H9 (cell line): Measurements from ENCODE around the gene SRRM2. TPM values are rescaled to one million over a fixed set of nuclear protein-coding genes. Genes with fewer than 3 reads are reported as not detected.

Experiments
- DNase-seq: peaks from one replicate; pipeline ENCODE4 v3.0.0-alpha.2; 2017
- H2AFZ ChIP-seq: one replicate; pipeline ENCODE4 v1.6.1; 2013; ENCODE audit warnings: mild to moderate bottlenecking, low read length, control low read depth, moderate library complexity
- H2AK5ac ChIP-seq: 2 replicates; pipeline ENCODE4 v1.6.1; 2013; ENCODE audit warnings: low read length, control low read depth, mixed read lengths; ENCODE audit not compliant: insufficient read length
- H2BK120ac ChIP-seq: one replicate; pipeline ENCODE4 v1.6.1; 2013; ENCODE audit warnings: low read depth, mild to moderate bottlenecking, low read length, control low read depth, inconsistent platforms; ENCODE audit not compliant: poor library complexity, severe bottlenecking
- H2BK12ac ChIP-seq: 2 replicates; pipeline ENCODE4 v1.6.1; 2013; ENCODE audit warnings: low read length, control low read depth, mixed read lengths, low read depth; ENCODE audit not compliant: insufficient read length
- H2BK15ac ChIP-seq: 2 replicates; pipeline ENCODE4 v1.6.1; 2013; ENCODE audit warnings: low read depth, low read length, control low read depth
- H2BK20ac ChIP-seq: one replicate; pipeline ENCODE4 v1.6.1; 2013; ENCODE audit warnings: low read depth, mild to moderate bottlenecking, low read length, control low read depth, inconsistent platforms; ENCODE audit not compliant: poor library complexity, severe bottlenecking
- H2BK5ac ChIP-seq: 2 replicates; pipeline ENCODE4 v1.6.1; 2013; ENCODE audit warnings: low read length, control low read depth, mixed read lengths; ENCODE audit not compliant: insufficient read length
- H3K14ac ChIP-seq: 2 replicates; pipeline ENCODE4 v1.6.1; 2013; ENCODE audit warnings: low read length, control low read depth; ENCODE audit not compliant: insufficient read depth
- H3K18ac ChIP-seq: 2 replicates; pipeline ENCODE4 v1.6.1; 2013; ENCODE audit warnings: low read depth, mild to moderate bottlenecking, mixed read lengths, low read length, control low read depth; ENCODE audit not compliant: insufficient read length
- H3K23ac ChIP-seq: 2 replicates; pipeline ENCODE4 v1.6.1; 2013; ENCODE audit warnings: low read length, control low read depth, mixed read lengths, low read depth; ENCODE audit not compliant: insufficient read length
- H3K23me2 ChIP-seq: 2 replicates; pipeline ENCODE4 v1.6.1; 2013; ENCODE audit warnings: low read depth, mild to moderate bottlenecking, mixed read lengths, low read length, control low read depth; ENCODE audit not compliant: insufficient read length, poor library complexity, severe bottlenecking
- H3K27ac ChIP-seq: 2 replicates; pipeline ENCODE4 v1.5.1; 2013; ENCODE audit warnings: low read length, control low read depth, mixed read lengths, low read depth; ENCODE audit not compliant: insufficient read length
- H3K27me3 ChIP-seq: 2 replicates; pipeline ENCODE4 v1.6.1; 2013; ENCODE audit warnings: low read length, control low read depth, inconsistent platforms; ENCODE audit not compliant: insufficient read depth
- H3K4ac ChIP-seq: 2 replicates; pipeline ENCODE4 v1.6.1; 2013; ENCODE audit warnings: low read depth, mild to moderate bottlenecking, control low read depth, inconsistent platforms, low read length, moderate library complexity
- H3K4me1 ChIP-seq: 2 replicates; pipeline ENCODE4 v1.6.1; 2013; ENCODE audit warnings: low read length, control low read depth, inconsistent platforms; ENCODE audit not compliant: insufficient read depth
- H3K4me2 ChIP-seq: 2 replicates; pipeline ENCODE4 v1.6.1; 2013; ENCODE audit warnings: low read length, control low read depth, mixed read lengths; ENCODE audit not compliant: insufficient read length, insufficient read depth
- H3K56ac ChIP-seq: 2 replicates; pipeline ENCODE4 v1.6.1; 2013; ENCODE audit warnings: low read depth, mild to moderate bottlenecking, mixed read lengths, low read length, control low read depth; ENCODE audit not compliant: insufficient read length
- H3K79me1 ChIP-seq: 2 replicates; pipeline ENCODE4 v1.6.1; 2013; ENCODE audit warnings: low read depth, mild to moderate bottlenecking, moderate library complexity, low read length, control low read depth, inconsistent platforms; ENCODE audit not compliant: insufficient read depth, poor library complexity, severe bottlenecking
- H3K79me2 ChIP-seq: 2 replicates; pipeline ENCODE4 v1.6.1; 2013; ENCODE audit warnings: low read length, control low read depth, inconsistent platforms; ENCODE audit not compliant: insufficient read depth
- H3K9ac ChIP-seq: 2 replicates; pipeline ENCODE4 v1.6.1; 2013; ENCODE audit warnings: low read length, control low read depth, mixed read lengths; ENCODE audit not compliant: insufficient read length; ENCODE audit errors: extremely low read depth
- H3K9me3 ChIP-seq: one replicate; pipeline ENCODE4 v1.6.1; 2013; ENCODE audit warnings: low read depth, low read length, inconsistent platforms; ENCODE audit not compliant: control insufficient read depth
- H3T11ph ChIP-seq: one replicate; pipeline ENCODE4 v1.6.1; 2013; ENCODE audit warnings: mild to moderate bottlenecking, low read length, control low read depth, inconsistent platforms
- H4K20me1 ChIP-seq: one replicate; pipeline ENCODE4 v1.6.1; 2013; ENCODE audit not compliant: control insufficient read depth, insufficient read length, insufficient read depth
- H4K5ac ChIP-seq: 2 replicates; pipeline ENCODE4 v1.6.1; 2013; ENCODE audit warnings: low read depth, mild to moderate bottlenecking, mixed read lengths, low read length, control low read depth; ENCODE audit not compliant: insufficient read length
- H4K8ac ChIP-seq: replicated peaks from 2 replicates; pipeline ENCODE4 v1.6.1; 2013; ENCODE audit warnings: low read length, control low read depth, mixed read lengths, low read depth; ENCODE audit not compliant: insufficient read length
- H4K91ac ChIP-seq: 2 replicates; pipeline ENCODE4 v1.6.1; 2013; ENCODE audit warnings: low read depth, mild to moderate bottlenecking, moderate library complexity, mixed read lengths, low read length, control low read depth; ENCODE audit not compliant: insufficient read length
- H3K27ac Mint-ChIP-seq, 3 experiments: 2 replicates in 2 of 3; 3 replicates in 1 of 3; pipeline ENCODE4 v1.8.0; 2020 to 2021; ENCODE audit warnings: mixed read lengths in 3 of 3, mild to moderate bottlenecking in 1 of 3, moderate library complexity in 1 of 3
- H3K27me3 Mint-ChIP-seq: 2 replicates; pipeline ENCODE4 v1.8.0; 2021; ENCODE audit warnings: low read depth, mild to moderate bottlenecking, moderate library complexity, mixed read lengths
- H3K36me3 Mint-ChIP-seq, 3 experiments: 2 replicates in 2 of 3; 3 replicates in 1 of 3; pipeline ENCODE4 v1.8.0; 2020 to 2021; ENCODE audit warnings: low read depth in 3 of 3, mixed read lengths in 3 of 3; ENCODE audit not compliant: insufficient read depth in 1 of 3
- H3K4me1 Mint-ChIP-seq, 2 experiments: 2 replicates each; pipeline ENCODE4 v1.8.0; 2020; ENCODE audit warnings: mixed read lengths in 2 of 2
- H3K4me3 Mint-ChIP-seq, 2 experiments: 2 replicates in 1 of 2; 3 replicates in 1 of 2; pipeline ENCODE4 v1.8.0; 2020 to 2021; ENCODE audit warnings: mild to moderate bottlenecking in 2 of 2, mixed read lengths in 2 of 2, moderate library complexity in 1 of 2
- H3K9me3 Mint-ChIP-seq, 2 experiments: 2 replicates in 1 of 2; 3 replicates in 1 of 2; pipeline ENCODE4 v1.8.0; 2020; ENCODE audit warnings: mild to moderate bottlenecking in 2 of 2, mixed read lengths in 2 of 2, moderate library complexity in 1 of 2
- CTCF ChIP-seq: fragments of 200-600 bp; sonication (generic); conservative IDR thresholded peaks from 3 replicates; pipeline ENCODE4 v1.8.0; 2021; ENCODE audit warnings: antibody characterized with exemption, mild to moderate bottlenecking
- WGBS: extraction: QIAGEN DNeasy Blood & Tissue Kit; methylation state at CpG from one replicate; pipeline ENCODE4 v1.1.7; 2013; ENCODE audit warnings: missing lambda C conversion rate, low lambda C conversion rate, mixed read lengths; ENCODE audit not compliant: insufficient read length; ENCODE audit errors: extremely low coverage; 5-methylcytosine and 5-hydroxymethylcytosine counted together
- total RNA-seq: library from RNA; stranded (reverse); gene quantifications from 2 replicates; pipeline ENCODE4 v1.2.1, GENCODE V29; 2021

The SRRM2 gene
- total RNA-seq, 1 experiment from 2014 or later, result 694 TPM

- no peak overlapping the region for H2BK120ac ChIP-seq
- no peaks in the 10 kb centered on the region for H3K79me1 ChIP-seq
- H3K4ac ChIP-seq, result no peak overlapping the region
- no peak overlapping the region for H3T11ph ChIP-seq
- Mint-ChIP-seq H3K27me3 (peaks cover 44% of the 10 kb centered on the region), H3K4me3 (no peak overlapping the region), H3K36me3 (peaks cover 0 to 4% (median 0%) of the 10 kb centered on the region in 3 experiments; a peak in 2 of 7 replicates), H3K9me3 (peaks cover 27 to 31% of the 10 kb centered on the region in 2 experiments), H3K4me1 (no peaks in the 10 kb centered on the region; a peak in 1 of 4 replicates), H3K27ac (peak overlapping the region in 1 of 3 experiments; percentile 75; a peak in 1 of 7 replicates)
- H2BK15ac ChIP-seq, result no peak overlapping the region
- no peak overlapping the region for H4K91ac ChIP-seq
- no CpG with 5 or more reads among the region's 5 CpGs for WGBS
- H3K27me3 ChIP-seq, result no peaks in the 10 kb centered on the region
- no peak overlapping the region for H2BK5ac ChIP-seq
- no peak overlapping the region for H3K18ac ChIP-seq
- no peak for TF ChIP-seq CTCF
- DNase-seq, result no peak
- no peak overlapping the region for H3K4me2 ChIP-seq
- no peaks in the 10 kb centered on the region for H3K4me1 ChIP-seq
- H3K27ac ChIP-seq, result no peak overlapping the region
- H4K5ac ChIP-seq, result no peak overlapping the region
- no peak overlapping the region for H3K9ac ChIP-seq
- no peak overlapping the region for H3K23ac ChIP-seq
- H3K56ac ChIP-seq, result no peak overlapping the region
- H2BK20ac ChIP-seq, result no peak overlapping the region
- H3K9me3 ChIP-seq, result peaks cover 10% of the 10 kb centered on the region
- H4K8ac ChIP-seq, result no peak overlapping the region
- no peaks in the 10 kb centered on the region for H4K20me1 ChIP-seq
- H3K14ac ChIP-seq, result no peak overlapping the region; the same call in 1 of the 2 replicates
- H2BK12ac ChIP-seq, result no peak overlapping the region
- no peak overlapping the region for H2AFZ ChIP-seq
- H3K79me2 ChIP-seq, result no peaks in the 10 kb centered on the region
- H3K23me2 ChIP-seq, result no peaks in the 10 kb centered on the region
- no peak overlapping the region for H2AK5ac ChIP-seq
These were observed 53.8 kb downstream of the SRRM2 start for GRCh38 chr16:2806286-2806685.
